GM18505 (cell line): ENCODE measurements around the gene PCDHGA1.
"Not testable (repeated sequence)": the region's sequence is repeated elsewhere in the genome, so short reads cannot be mapped to it uniquely, and the experiment has no call there.

Experiments
- ATAC-seq: cut with Tn5 transposase; IDR thresholded peaks from one replicate; pipeline ENCODE4 v1.9.1; 2021; ENCODE audit not compliant: unreplicated experiment
- POLR2A ChIP-seq: IDR thresholded peaks from 4 replicates; pipeline ENCODE4 v1.6.1; 2011; ENCODE audit warnings: borderline replicate concordance; ENCODE audit not compliant: insufficient read depth, insufficient read length; ENCODE audit errors: extremely low read depth

PCDHGA1 gene

GRCh38 chr5:141384471-141385267, 54.4 kb downstream of the PCDHGA1 start:
- TF ChIP-seq POLR2A, result no peak
- no peak for ATAC-seq

- not testable (repeated sequence) for ATAC-seq
Measured at GRCh38 chr5:141387557-141388311, 57.4 kb downstream of the PCDHGA1 start, which contains the start of gene PCDHGB4. Gene PCDHGB4 (plus strand): TSS chr5:141387698. CDS start chr5:141387885, 187 bp downstream.

GRCh38 chr5:141388661-141389060, 58.3 kb downstream of the PCDHGA1 start:
- no peak for TF ChIP-seq POLR2A
- ATAC-seq, result no peak

GRCh38 chr5:141389153-141390042, 59.1 kb downstream of the PCDHGA1 start:
- no peak for TF ChIP-seq POLR2A
- no peak for ATAC-seq

GRCh38 chr5:141392429-141393198, 62.3 kb downstream of the PCDHGA1 start, which contains the start of gene PCDHGA8:
Gene PCDHGA8 (plus strand): TSS chr5:141392633. CDS start chr5:141392814, 181 bp downstream.
- no peak for ATAC-seq
- TF ChIP-seq POLR2A, result no peak

- no peak for ATAC-seq
- TF ChIP-seq POLR2A, result no peak
Measured at GRCh38 chr5:141393267-141393666, 63.0 kb downstream of the PCDHGA1 start.

GRCh38 chr5:141394401-141395187, 64.3 kb downstream of the PCDHGA1 start:
- ATAC-seq, result not testable (repeated sequence)

- peak; percentile 85 for ATAC-seq
Measured at GRCh38 chr5:141397756-141398551, 67.6 kb downstream of the PCDHGA1 start, which contains the start of gene PCDHGB5. Gene PCDHGB5 (plus strand): TSS chr5:141397947. CDS start chr5:141398128, 181 bp downstream.

- ATAC-seq, result no peak
Measured at GRCh38 chr5:141398608-141399007, 68.3 kb downstream of the PCDHGA1 start.

GRCh38 chr5:141399555-141400258, 69.4 kb downstream of the PCDHGA1 start:
- TF ChIP-seq POLR2A, result no peak
- no peak for ATAC-seq

More at GRCh38 chr5:141398608-141399007, 68.3 kb downstream of the PCDHGA1 start:
- no peak for TF ChIP-seq POLR2A

GRCh38 chr5:141402553-141403243, 72.4 kb downstream of the PCDHGA1 start, which contains the start of gene PCDHGA9:
Gene PCDHGA9 (plus strand): TSS chr5:141402778. CDS start chr5:141402953, 175 bp downstream.
- no peak for ATAC-seq
- no peak for TF ChIP-seq POLR2A
